GM10266 (cell line): ENCODE measurements around the gene C5orf63.
"Not testable (repeated sequence)": the region's sequence is repeated elsewhere in the genome, so short reads cannot be mapped to it uniquely, and the experiment has no call there.

Experiments used
- DNase-seq: peaks from one replicate; pipeline ENCODE4 v3.0.0; 2012; ENCODE audit errors: extremely low spot score
- TF ChIP-seq, protein P1 (sequence below): IDR thresholded peaks from 2 replicates; pipeline ENCODE4 v1.5.1; 2012; ENCODE audit warnings: mild to moderate bottlenecking, low read depth; ENCODE audit not compliant: control insufficient read depth, insufficient read depth; ENCODE audit errors: missing control alignments

Gene C5orf63

DNA sequence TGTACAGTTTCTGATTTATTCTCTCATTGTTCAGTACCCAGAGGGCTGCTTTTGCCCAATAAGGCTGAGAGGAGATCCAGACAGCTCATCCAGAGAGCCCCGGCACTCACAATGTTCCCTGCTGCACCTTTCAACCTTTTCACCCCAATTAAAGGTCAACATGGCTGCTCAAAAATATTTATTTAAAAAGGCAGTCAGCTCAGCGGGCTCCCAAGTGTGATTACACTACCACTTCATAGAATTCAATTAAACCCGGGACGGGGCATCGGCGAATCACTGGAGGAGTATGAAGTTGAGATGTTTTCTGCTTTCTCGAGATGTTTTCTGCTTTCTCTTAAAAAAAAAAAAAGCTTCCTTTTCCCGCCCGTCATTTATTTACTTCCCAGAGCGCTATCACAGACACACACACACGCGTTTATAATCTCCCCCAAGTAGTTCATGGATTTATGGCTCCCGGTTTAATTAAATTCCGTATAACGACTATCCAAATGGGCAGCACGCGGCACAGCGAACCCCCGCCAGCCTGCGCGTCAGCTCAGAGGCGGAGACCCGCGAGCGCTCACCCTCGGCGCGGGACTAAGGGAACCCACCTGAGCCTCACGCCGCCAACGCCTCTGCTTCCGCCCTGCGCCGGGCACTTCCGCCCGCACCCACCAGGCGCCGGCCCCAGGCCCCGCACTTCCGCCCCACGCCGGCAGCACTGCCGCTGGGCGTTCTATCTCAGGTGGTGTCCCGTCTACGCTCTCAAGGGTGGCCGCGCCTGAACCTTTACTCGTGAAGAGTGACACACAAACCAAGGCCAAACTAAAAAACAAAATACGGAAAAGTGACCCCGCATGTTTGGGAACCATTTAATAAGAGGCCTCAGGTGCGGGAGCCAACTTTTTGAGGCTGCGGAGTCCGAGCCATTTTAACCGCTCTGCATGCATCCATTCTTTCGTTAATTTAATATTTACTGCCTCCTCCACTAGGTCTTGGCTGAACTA is at the start of gene C5orf63:
TSS of gene C5orf63 (minus strand) at position 642 of the 986 bp plus-strand sequence. CDS start 14,507 bp downstream, outside the sequence.
- peak; percentile 83 for DNase-seq
- TF ChIP-seq, protein P1, sequence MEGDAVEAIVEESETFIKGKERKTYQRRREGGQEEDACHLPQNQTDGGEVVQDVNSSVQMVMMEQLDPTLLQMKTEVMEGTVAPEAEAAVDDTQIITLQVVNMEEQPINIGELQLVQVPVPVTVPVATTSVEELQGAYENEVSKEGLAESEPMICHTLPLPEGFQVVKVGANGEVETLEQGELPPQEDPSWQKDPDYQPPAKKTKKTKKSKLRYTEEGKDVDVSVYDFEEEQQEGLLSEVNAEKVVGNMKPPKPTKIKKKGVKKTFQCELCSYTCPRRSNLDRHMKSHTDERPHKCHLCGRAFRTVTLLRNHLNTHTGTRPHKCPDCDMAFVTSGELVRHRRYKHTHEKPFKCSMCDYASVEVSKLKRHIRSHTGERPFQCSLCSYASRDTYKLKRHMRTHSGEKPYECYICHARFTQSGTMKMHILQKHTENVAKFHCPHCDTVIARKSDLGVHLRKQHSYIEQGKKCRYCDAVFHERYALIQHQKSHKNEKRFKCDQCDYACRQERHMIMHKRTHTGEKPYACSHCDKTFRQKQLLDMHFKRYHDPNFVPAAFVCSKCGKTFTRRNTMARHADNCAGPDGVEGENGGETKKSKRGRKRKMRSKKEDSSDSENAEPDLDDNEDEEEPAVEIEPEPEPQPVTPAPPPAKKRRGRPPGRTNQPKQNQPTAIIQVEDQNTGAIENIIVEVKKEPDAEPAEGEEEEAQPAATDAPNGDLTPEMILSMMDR, result no peak

DNA sequence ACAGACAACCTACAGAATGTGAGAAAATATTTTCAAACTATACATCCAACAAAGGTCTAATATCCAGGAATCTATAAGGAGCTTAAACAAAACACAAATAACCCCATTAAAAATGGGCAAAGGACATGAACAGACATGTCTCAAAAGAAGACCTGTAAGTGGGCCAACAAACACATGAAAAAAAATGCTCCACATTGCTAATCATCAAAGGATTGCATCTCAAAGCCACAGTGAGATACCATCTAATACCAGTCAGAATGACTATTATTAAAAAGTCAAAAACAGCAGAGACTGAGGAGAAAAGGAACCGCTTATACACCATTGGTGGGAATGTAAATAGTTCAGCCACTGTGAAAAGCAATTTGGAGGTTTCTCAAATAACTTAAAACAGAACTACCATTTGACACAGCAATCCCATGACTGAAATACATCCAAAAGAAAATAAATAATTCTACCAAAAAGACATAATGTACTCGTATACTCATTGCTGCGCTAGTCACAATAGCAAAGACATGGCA is 39.1 kb upstream of the C5orf63 start:
- TF ChIP-seq, protein P1, result no peak
- no peak for DNase-seq

DNA sequence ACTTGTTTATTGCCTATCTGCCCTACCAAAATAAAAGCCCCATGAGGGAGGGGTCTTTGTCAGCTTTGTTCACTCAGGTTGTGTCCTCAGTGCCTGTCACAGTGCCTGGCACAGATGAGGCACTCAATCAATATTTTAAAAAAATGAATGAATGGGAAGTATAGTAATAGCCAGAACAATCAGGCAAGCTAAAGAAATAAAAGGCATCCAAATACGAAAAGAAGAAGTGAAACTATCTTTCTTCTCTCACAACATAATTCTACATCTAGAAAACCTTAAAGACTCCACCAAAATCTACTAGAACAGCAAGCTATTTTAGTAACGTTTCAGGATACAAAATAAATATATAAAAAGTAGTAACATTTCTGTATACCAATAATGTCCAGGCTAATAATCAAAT is 37.8 kb upstream of the C5orf63 start:
- TF ChIP-seq, protein P1, result no peak
- no peak for DNase-seq

DNA sequence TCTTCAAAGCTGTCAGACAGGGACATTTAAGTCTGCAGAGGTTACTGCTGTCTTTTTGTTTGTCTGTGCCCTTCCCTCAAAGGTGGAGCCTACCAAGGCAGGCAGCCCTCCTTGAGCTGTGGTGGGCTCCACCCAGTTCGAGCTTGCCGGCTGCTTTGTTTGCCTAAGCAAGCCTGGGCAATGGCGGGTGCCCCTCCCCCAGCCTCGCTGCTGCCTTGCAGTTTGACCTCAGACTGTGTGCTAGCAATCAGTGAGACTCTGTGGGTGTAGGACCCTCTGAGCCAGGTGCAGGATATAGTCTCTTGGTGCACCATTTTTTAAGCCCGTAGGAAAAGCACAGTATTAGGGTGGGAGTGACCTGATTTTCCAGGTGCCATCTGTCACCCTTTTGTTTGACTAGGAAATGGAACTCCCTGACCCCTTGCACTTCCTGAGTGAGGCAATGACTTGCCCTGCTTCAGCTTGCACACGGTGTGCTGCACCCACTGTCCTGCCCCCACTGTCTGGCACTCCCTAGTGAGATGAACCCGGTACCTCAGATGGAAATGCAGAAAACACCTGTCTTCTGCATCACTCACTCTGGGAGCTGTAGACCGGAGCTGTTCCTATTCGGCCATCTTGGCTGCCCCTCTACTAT is 35.4 kb upstream of the C5orf63 start:
- not testable (repeated sequence) for DNase-seq

DNA sequence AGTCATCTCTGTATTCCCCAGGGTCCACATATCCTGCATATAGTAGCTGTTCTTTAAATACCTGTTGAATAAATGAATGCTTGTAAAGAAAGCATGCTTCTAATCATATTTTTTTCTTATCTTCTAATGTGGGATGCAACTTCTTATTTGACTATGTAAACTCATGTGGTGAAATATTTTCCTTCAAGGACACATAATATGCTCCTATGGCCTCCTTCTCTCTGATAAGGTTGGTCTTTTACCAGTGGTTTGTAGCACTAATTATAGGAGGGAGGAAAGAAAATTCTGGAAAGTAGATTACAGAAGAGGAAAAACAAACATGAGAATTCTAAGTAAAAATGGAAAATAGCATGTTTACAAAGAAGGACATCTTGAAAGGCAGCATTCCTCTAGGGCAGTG is 28.6 kb upstream of the C5orf63 start:
- TF ChIP-seq, protein P1, result no peak
- no peak for DNase-seq

DNA sequence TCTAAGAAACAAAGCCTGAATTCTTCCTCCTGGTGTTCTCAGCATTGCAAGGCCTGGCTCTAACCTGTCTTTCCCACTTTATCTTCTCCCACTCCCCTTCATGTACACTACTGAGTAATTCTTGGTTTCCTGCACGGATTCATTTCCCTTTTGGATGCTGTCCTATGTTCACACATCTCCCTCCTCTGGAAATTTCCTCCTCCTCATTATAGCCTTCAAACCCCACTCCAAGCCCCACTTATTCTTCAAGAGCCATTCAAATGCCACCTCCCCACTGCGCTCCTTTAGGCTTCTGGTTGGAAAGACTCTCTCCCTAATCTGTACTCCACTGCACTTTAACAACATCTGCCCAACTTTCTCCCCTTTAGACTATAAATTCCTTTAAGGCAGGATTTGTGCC is 28.2 kb upstream of the C5orf63 start:
- DNase-seq, result no peak
- TF ChIP-seq, protein P1, result no peak

DNA sequence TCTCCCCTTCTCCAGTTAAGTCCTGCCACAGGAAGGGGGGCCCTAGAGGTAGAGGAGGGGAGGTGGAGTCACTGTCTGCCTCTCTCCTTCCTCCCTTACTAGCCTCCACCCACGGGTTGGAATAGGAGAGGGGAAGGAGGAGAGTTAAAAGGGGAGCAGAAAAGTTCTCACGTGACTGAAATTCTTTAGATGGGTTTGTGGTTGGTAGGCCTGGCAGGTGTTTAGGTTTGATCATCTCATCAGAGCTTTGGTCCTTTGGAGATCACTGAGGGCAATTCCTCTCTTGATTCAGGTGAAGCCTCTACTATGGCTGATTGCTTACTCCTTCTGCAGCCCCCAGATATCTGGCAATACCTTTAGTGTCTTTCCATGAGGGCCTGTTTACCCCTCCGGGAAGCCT is 24.9 kb upstream of the C5orf63 start:
- TF ChIP-seq, protein P1, result no peak
- DNase-seq, result no peak
